GM12801 (cell line): ENCODE results near the gene EVA1A.

ENCODE experiments used
- CTCF ChIP-seq: IDR thresholded peaks from one replicate; pipeline ENCODE4 v1.5.1; 2011; ENCODE audit warnings: control low read depth; ENCODE audit not compliant: insufficient read length; ENCODE audit errors: extremely low read depth

The EVA1A gene

GRCh38 chr2:75605770-75606529, 45.2 kb upstream of the EVA1A start:
- no peak for TF ChIP-seq CTCF

- no peak for TF ChIP-seq CTCF
Measured at GRCh38 chr2:75604484-75604883, 43.7 kb upstream of the EVA1A start.

GRCh38 chr2:75603477-75603876, 42.7 kb upstream of the EVA1A start:
- TF ChIP-seq CTCF: no peak

GRCh38 chr2:75602724-75603342, 42.1 kb upstream of the EVA1A start:
- no peak for TF ChIP-seq CTCF

- TF ChIP-seq CTCF: no peak
Measured at GRCh38 chr2:75600461-75601011, 39.8 kb upstream of the EVA1A start.

- no peak for TF ChIP-seq CTCF
Measured at GRCh38 chr2:75598589-75599155, 37.9 kb upstream of the EVA1A start.

GRCh38 chr2:75597949-75598348, 37.2 kb upstream of the EVA1A start:
- TF ChIP-seq CTCF: no peak
